ENCODE data around the gene WBP1L.
"Not testable (repeated sequence)": the region's sequence is repeated elsewhere in the genome, so short reads cannot be mapped to it uniquely, and the experiment has no call there.

Gene WBP1L

DNA sequence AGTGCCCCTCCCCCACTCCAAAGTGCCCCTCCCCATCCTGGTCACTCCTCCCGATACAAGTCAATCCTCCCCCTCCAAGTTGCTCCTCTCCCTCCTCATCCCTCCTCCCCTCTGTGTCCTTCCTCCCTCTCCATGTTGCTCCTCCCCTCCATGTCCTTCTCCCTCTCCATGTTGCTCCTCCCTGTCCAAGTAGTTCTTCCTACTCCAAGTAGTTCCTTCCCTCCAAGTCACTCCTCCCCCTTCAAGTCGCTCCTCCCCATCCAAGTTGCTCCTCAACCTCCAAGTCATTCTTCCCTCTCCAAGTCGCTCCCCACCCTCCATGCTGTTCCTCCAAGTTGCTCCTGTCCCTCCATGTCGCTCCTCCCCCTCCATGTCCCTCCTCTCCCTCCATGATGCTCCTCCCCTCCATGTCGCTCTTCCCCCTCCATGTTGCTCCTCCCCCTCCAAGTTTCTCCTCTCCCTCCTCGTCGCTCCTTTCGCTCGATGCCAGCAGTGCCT lies 8.6 kb upstream of the WBP1L start:
- no peaks in the 10 kb centered on the region for H3K9me3 Mint-ChIP-seq
- H3K27ac Mint-ChIP-seq, result peak overlapping the region; percentile 35
- DNase-seq (no peak), ATAC-seq (no peak)
- no peak overlapping the region for H3K4me3 Mint-ChIP-seq
- H3K36me3 Mint-ChIP-seq (ENCODE audit: low read depth), result peaks cover 22% of the 10 kb centered on the region
- no peaks in the 10 kb centered on the region for H3K27me3 Mint-ChIP-seq
- peaks cover 3% of the 10 kb centered on the region for H3K4me1 Mint-ChIP-seq

GRCh38 chr10:102738692-102739121 lies 5.0 kb upstream of the WBP1L start:
- H3K4me1 Mint-ChIP-seq, result peaks cover 14% of the 10 kb centered on the region
- H3K36me3 Mint-ChIP-seq (ENCODE audit: low read depth), result peaks cover 12% of the 10 kb centered on the region
- DNase-seq (no peak), ATAC-seq (no peak)
- H3K9me3 Mint-ChIP-seq, result peaks cover 6% of the 10 kb centered on the region
- H3K4me3 Mint-ChIP-seq, result no peak overlapping the region
- no peaks in the 10 kb centered on the region for H3K27me3 Mint-ChIP-seq
- H3K27ac Mint-ChIP-seq, result peak overlapping the region; percentile 31

DNA sequence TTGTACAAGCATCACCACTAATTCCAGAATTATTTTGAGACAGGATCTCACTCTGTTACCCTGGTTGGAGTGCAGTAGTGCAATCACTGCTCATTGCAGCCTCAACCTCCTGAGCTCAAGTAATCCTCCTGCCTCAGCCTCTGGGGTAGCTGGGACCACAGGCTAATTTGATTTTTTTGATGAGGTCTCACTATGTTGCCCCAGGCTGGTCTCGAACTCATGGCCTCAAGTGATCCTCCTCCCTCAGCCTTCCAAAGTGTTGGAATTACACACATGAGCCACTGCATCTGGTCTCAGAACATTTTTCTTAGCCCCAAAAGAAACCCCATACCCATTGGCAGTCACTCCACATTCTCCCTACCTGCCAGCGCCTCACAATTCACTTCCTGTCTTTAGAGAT lies 3.5 kb upstream of the WBP1L start:
- Mint-ChIP-seq H3K4me3 (no peak overlapping the region), H3K4me1 (peaks cover 26% of the 10 kb centered on the region)

GRCh38 chr10:102741726-102742237 lies 2.0 kb upstream of the WBP1L start:
- Mint-ChIP-seq H3K4me1 (peaks cover 40% of the 10 kb centered on the region), H3K27me3 (no peaks in the 10 kb centered on the region), H3K9me3 (peaks cover 6% of the 10 kb centered on the region), H3K27ac (no peak overlapping the region), H3K4me3 (no peak overlapping the region), H3K36me3 (ENCODE audit: low read depth) (peaks cover 3% of the 10 kb centered on the region)
- DNase-seq (no peak), ATAC-seq (no peak)

More for the DNA sequence above, 3.5 kb upstream of the WBP1L start:
- peaks cover 6% of the 10 kb centered on the region for H3K9me3 Mint-ChIP-seq
- H3K36me3 Mint-ChIP-seq (ENCODE audit: low read depth), result peaks cover 6% of the 10 kb centered on the region
- H3K27ac Mint-ChIP-seq, result no peak overlapping the region
- no peaks in the 10 kb centered on the region for H3K27me3 Mint-ChIP-seq
- ATAC-seq (no peak), DNase-seq (no peak)

DNA sequence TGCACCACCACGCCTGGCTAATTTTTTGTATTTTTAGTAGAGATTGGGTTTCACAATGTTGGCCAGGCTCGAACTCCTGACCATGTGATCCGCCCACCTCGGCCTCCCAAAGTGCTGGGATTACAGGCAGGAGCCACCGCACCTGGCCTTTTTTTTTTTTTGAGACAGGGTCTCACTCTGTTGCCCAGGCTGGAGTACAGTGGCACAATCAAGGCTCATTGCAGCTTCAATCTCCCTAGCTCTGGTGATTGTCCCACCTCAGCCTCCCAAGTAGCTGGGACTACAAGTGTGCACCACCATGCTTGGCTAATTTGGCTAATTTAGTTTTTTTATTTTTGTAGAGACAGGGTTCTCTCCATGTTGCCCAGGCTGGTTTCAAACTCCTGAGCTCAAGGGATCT lies 1.4 kb upstream of the WBP1L start:
- peaks cover 44% of the 10 kb centered on the region for H3K4me1 Mint-ChIP-seq
- not testable (repeated sequence) for H3K27me3 Mint-ChIP-seq; H3K27ac Mint-ChIP-seq; ATAC-seq; H3K9me3 Mint-ChIP-seq; DNase-seq; H3K36me3 Mint-ChIP-seq (ENCODE audit: low read depth); H3K4me3 Mint-ChIP-seq

DNA sequence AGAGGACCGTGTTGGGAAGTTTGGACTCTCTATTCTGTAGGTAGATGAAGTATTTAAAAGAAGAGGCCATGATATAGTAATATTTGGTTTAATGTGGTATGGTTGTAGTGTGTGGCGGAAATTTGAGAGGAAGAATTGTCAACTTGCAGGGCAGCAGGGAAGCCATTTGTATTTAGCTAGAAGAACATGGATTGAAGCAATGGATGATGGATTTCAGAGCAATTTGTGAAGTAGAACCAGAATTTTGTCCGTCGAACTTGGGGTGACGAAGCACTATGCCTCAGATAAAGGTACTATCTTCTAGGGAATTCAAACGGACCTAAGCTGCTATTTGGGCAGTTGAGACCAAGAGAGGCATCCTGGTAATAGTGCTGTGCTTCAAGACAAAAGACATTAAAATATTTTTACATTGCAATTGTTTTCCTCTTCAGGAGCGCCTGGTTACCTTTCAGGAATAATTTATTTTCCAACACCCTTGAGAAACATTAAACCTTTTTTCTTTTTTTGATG lies 615 bp upstream of the WBP1L start:
- H3K9me3 Mint-ChIP-seq, result peaks cover 6% of the 10 kb centered on the region
- peak overlapping the region; percentile 93 for H3K27ac Mint-ChIP-seq
- peaks cover 49% of the 10 kb centered on the region for H3K4me1 Mint-ChIP-seq
- DNase-seq (no peak), ATAC-seq (no peak)
- H3K27me3 Mint-ChIP-seq, result no peaks in the 10 kb centered on the region
- H3K4me3 Mint-ChIP-seq, result peak overlapping the region; percentile 99
- H3K36me3 Mint-ChIP-seq (ENCODE audit: low read depth), result peaks cover 3% of the 10 kb centered on the region

- Mint-ChIP-seq H3K27me3 (no peaks in the 10 kb centered on the region), H3K36me3 (ENCODE audit: low read depth) (peaks cover 10% of the 10 kb centered on the region), H3K9me3 (peaks cover 6% of the 10 kb centered on the region), H3K27ac (peak overlapping the region; percentile 93), H3K4me1 (peaks cover 58% of the 10 kb centered on the region), H3K4me3 (peak overlapping the region; percentile 99)
- DNase-seq, result no peak
- peak; percentile 1 for ATAC-seq
Observed at GRCh38 chr10:102744374-102745051, 765 bp downstream of the WBP1L start.

GRCh38 chr10:102745157-102745556 lies 1.4 kb downstream of the WBP1L start:
- DNase-seq, result no peak
- peaks cover 58% of the 10 kb centered on the region for H3K4me1 Mint-ChIP-seq
- H3K27ac Mint-ChIP-seq, result no peak overlapping the region
- H3K27me3 Mint-ChIP-seq, result no peaks in the 10 kb centered on the region
- no peak for ATAC-seq
- H3K9me3 Mint-ChIP-seq, result peaks cover 6% of the 10 kb centered on the region
- peak overlapping the region; percentile 99 for H3K4me3 Mint-ChIP-seq
- H3K36me3 Mint-ChIP-seq (ENCODE audit: low read depth), result peaks cover 10% of the 10 kb centered on the region

DNA sequence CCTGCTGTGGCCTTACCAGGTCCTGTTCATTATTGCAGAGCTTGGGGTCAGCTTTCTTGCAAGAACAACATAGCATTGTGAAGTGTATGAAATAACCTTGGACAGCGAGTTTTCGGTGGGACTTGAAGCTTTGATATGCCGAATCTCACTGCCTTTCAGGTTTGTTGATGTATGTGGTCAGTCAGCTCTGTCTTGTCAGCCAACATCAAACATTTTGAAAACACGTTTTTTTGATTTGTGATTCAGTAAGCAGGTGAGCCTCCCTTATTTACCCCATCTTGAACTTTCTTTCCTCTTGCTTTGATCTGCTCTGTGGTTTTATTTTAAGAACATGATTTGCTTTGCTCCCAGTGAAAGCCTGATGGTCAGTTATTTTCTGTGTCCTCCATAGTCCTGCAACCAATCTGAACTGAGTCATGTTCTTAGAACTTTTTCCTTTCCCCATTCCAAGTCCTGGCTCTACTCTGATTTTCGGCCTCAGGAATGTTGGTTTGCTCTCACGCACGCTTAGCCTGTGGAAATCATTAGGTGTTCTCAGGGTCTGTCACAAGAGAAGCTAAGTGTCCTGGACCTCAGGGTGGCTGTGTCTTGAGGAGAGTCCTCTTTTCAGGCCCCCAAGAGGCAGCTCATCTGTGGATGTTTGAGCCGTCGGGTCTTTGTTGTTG lies 8.7 kb downstream of the WBP1L start:
- peaks cover 47% of the 10 kb centered on the region for H3K4me1 Mint-ChIP-seq
- peaks cover 10% of the 10 kb centered on the region for H3K36me3 Mint-ChIP-seq (ENCODE audit: low read depth)
- H3K4me3 Mint-ChIP-seq, result no peak overlapping the region
- DNase-seq, result no peak
- H3K9me3 Mint-ChIP-seq, result no peaks in the 10 kb centered on the region
- H3K27me3 Mint-ChIP-seq, result no peaks in the 10 kb centered on the region
- peak overlapping the region; percentile 8 for H3K27ac Mint-ChIP-seq
- ATAC-seq, result no peak

DNA sequence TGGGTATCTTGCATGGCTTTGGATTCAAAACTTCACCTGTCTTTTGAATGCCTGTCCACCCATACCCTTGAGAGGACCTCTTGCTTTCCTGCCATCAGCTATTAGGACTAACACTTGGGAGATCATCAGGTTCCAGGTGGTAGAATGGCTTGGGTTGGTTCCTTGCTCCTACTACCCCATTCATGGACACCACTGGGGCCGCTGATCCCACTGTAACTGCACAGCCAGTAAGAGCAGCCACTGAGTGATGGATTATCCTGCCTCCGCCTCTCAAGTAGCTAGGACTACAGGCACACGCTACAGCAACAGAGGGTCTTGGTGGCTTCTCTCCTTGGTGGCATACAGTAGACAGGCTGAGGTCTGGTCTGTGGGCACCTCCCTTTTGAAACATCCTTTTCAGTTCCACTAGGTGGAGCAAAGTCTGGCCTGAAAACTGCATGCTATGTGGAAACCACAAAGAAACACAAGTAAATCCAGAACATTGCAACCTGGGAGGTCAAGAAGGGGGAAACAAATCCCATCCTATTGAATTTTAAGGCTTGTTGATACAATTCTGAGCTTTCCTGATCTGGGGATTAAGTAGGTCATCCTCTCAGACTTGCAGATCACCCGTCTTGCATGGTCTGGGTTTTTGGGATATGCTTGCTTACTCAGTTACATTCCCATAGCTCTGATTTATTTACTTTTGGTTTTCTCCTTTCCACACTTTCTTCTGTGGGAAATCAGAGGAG lies 9.4 kb downstream of the WBP1L start:
- peaks cover 46% of the 10 kb centered on the region for H3K4me1 Mint-ChIP-seq
- no peaks in the 10 kb centered on the region for H3K27me3 Mint-ChIP-seq
- DNase-seq (no peak), ATAC-seq (peak; percentile 78)
- no peak overlapping the region for H3K4me3 Mint-ChIP-seq
- H3K27ac Mint-ChIP-seq, result no peak overlapping the region
- H3K36me3 Mint-ChIP-seq (ENCODE audit: low read depth), result peaks cover 10% of the 10 kb centered on the region
- H3K9me3 Mint-ChIP-seq, result no peaks in the 10 kb centered on the region

GRCh38 chr10:102753718-102754117 lies 10.0 kb downstream of the WBP1L start:
- H3K4me3 Mint-ChIP-seq, result no peak overlapping the region
- H3K9me3 Mint-ChIP-seq, result no peaks in the 10 kb centered on the region
- no peaks in the 10 kb centered on the region for H3K27me3 Mint-ChIP-seq
- no peak for ATAC-seq
- no peak for DNase-seq
- H3K27ac Mint-ChIP-seq, result no peak overlapping the region
- H3K4me1 Mint-ChIP-seq, result peaks cover 46% of the 10 kb centered on the region
- peaks cover 5% of the 10 kb centered on the region for H3K36me3 Mint-ChIP-seq (ENCODE audit: low read depth)

GRCh38 chr10:102757323-102757722 lies 13.6 kb downstream of the WBP1L start:
- Mint-ChIP-seq H3K4me3 (no peak overlapping the region), H3K36me3 (ENCODE audit: low read depth) (peaks cover 2% of the 10 kb centered on the region), H3K9me3 (no peaks in the 10 kb centered on the region), H3K27me3 (no peaks in the 10 kb centered on the region), H3K4me1 (peaks cover 37% of the 10 kb centered on the region), H3K27ac (no peak overlapping the region)
- ATAC-seq, result no peak
- no peak for DNase-seq

GRCh38 chr10:102758240-102758932 lies 14.6 kb downstream of the WBP1L start:
- Mint-ChIP-seq H3K27ac (no peak overlapping the region), H3K36me3 (ENCODE audit: low read depth) (peaks cover 4% of the 10 kb centered on the region), H3K9me3 (no peaks in the 10 kb centered on the region), H3K4me1 (peaks cover 26% of the 10 kb centered on the region), H3K27me3 (no peaks in the 10 kb centered on the region), H3K4me3 (no peak overlapping the region)
- no peak for ATAC-seq
- no peak for DNase-seq

- H3K27ac Mint-ChIP-seq; ATAC-seq; H3K9me3 Mint-ChIP-seq; H3K36me3 Mint-ChIP-seq (ENCODE audit: low read depth); H3K4me3 Mint-ChIP-seq; H3K27me3 Mint-ChIP-seq; DNase-seq: not testable (repeated sequence)
- H3K4me1 Mint-ChIP-seq, result peaks cover 21% of the 10 kb centered on the region
Observed at GRCh38 chr10:102758933-102759262, 15.2 kb downstream of the WBP1L start.
